ENCODE data around the gene GFOD1.

DNA sequence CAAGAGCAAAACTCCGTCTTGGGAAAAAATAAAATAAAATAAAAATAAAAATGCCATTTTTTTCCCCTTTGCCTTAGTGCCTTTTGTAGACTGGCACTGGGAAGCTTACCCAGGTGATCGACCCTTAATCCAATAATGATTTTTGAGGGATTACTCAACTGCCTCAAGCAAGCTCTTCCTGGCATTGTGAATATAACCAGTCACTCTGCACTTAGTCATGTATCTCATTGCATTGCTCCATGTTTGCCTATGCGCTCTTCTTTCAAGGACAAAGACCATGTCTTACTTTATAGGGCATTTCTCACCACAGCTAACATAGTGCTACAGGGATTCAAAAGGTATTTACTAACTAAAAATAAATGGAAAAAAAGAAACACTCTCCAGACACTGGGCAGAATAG is 13.0 kb downstream of the GFOD1 start:
- no peak for TF ChIP-seq ZNF274 (IDR thresholded peaks at IDR 0.05; ENCODE audit: insufficient read depth, insufficient read length)
- TF ChIP-seq ZBED1 (IDR thresholded peaks at IDR 0.05; ENCODE audit: borderline replicate concordance) = no peak
- no peak for TF ChIP-seq NFYB (IDR thresholded peaks at IDR 0.05; ENCODE audit: insufficient read depth, low read depth, low read length)
- TF ChIP-seq RB1 (IDR thresholded peaks at IDR 0.05; ENCODE audit: borderline replicate concordance) = no peak
- TF ChIP-seq CTCF (IDR thresholded peaks at IDR 0.05 in 2 of 3, conservative IDR thresholded peaks at IDR 0.05 in 1 of 3; ENCODE audit: control insufficient read depth in 2 of 3, extremely low read depth in 1 of 3, insufficient read depth in 1 of 3, low read depth in 3 of 3, low read length in 3 of 3) = no peak
- no peak for TF ChIP-seq ETV6 (conservative IDR thresholded peaks at IDR 0.05 in 1 of 2, IDR thresholded peaks at IDR 0.05 in 1 of 2; ENCODE audit: borderline replicate concordance in 1 of 2, low read depth in 1 of 2)
- TF ChIP-seq ZZZ3 (IDR thresholded peaks at IDR 0.05; ENCODE audit: control insufficient read depth, insufficient read length, low read depth) = no peak
- no peak for TF ChIP-seq SMARCA5 (IDR thresholded peaks at IDR 0.05)
- no peak for TF ChIP-seq EGR1 (IDR thresholded peaks at IDR 0.05; ENCODE audit: borderline replicate concordance in 1 of 2, low read depth in 2 of 2, low read length in 2 of 2)
- no peak for TF ChIP-seq EZH2 (IDR thresholded peaks at IDR 0.05; ENCODE audit: borderline replicate concordance, control insufficient read depth, low read depth, low read length)
- no peak for TF ChIP-seq POLR2A (IDR thresholded peaks at IDR 0.05; ENCODE audit: low read depth, low read length)
- no peak for TF ChIP-seq CBX3 (IDR thresholded peaks at IDR 0.05; ENCODE audit: borderline replicate concordance, low read depth)
- TF ChIP-seq CEBPB (IDR thresholded peaks at IDR 0.05; ENCODE audit: borderline replicate concordance in 1 of 2, low read depth in 2 of 2, low read length in 2 of 2) = no peak

Measured in GM12878 (cell line).